Endometrium (tissue), 2 donors: ENCODE measurements around the gene TRDN.
"Not testable (repeated sequence)": the region's sequence is repeated elsewhere in the genome, so short reads cannot be mapped to it uniquely, and the experiment has no call there.

Experiments used
- FAIRE-seq: peaks from 2 replicates; lab custom pipeline; 2012; peaks lifted over from hg19 to GRCh38; lab: Jason Lieb, UNC
- donor health status: control.
- donor health status: control.

The TRDN gene

GRCh38 chr6:123629258-123629941, 7.3 kb downstream of the TRDN start:
- no peak for FAIRE-seq

- no peak for FAIRE-seq
Observed at GRCh38 chr6:123625696-123626095, 11.1 kb downstream of the TRDN start.

GRCh38 chr6:123622780-123623179, 14.0 kb downstream of the TRDN start:
- FAIRE-seq = no peak

DNA sequence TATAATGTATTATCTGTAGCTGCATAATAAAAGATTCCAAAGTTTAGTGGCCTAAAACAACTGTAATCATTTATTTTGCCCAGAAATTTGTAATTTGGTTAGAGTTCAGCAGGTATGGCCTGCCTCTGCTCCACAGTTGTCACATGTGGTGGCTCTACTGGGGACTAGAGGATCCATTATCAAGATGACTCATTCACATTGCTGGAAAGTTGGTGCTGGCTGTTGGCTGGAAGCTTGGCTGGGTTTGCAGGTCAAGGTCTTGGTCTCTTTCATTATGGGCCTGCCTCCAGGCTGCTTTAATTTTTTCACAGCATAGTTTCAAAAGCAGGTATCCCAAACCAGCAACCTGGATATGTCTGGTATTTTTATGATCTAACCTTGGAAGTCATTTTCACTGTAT, 17.6 kb downstream of the TRDN start:
- FAIRE-seq = no peak

GRCh38 chr6:123616942-123617341, 19.8 kb downstream of the TRDN start:
- FAIRE-seq = no peak

GRCh38 chr6:123616016-123616415, 20.7 kb downstream of the TRDN start:
- no peak for FAIRE-seq

DNA sequence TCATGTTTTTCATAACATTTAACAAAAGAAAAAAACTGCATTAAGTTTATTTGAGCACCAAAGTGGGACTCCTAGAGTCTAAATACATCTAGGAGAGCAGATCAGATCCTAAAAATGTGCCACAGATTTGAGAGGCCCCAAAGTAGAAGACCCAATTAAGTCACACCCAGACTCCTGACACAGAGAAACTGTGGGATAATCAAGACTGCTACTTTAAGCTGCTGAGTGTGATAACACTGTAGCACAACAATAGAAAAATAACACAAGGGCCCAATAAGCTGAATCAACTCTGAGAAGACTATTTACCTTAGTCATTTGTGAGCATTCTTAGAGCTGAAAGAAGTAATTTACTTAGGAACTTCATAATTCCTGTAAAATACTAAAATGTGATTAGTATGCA, 26.0 kb downstream of the TRDN start:
- no peak for FAIRE-seq

- FAIRE-seq = no peak
Observed at GRCh38 chr6:123604067-123604466, 32.7 kb downstream of the TRDN start.

- FAIRE-seq = no peak
Observed at GRCh38 chr6:123598011-123598410, 38.7 kb downstream of the TRDN start.

DNA sequence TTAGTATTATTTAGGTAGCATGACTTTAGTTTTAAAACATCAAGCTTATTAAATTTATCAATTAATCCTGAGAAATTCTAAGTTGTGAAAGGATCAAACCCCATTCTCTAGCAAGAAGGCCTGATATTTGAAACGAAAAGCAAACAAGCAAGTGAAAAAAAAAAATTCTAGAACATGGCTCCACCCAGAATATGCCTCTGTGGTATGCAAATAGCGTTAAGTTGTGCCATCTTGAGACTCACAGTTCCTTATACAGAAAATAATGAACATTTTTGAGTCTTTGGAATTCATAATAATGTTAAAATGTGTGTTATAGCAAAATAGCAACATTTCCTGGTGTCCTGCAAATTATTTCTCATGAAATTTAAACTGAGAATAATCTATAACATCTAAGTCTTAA, 42.0 kb downstream of the TRDN start:
- FAIRE-seq = no peak

GRCh38 chr6:123592426-123592825, 44.3 kb downstream of the TRDN start:
- no peak for FAIRE-seq

DNA sequence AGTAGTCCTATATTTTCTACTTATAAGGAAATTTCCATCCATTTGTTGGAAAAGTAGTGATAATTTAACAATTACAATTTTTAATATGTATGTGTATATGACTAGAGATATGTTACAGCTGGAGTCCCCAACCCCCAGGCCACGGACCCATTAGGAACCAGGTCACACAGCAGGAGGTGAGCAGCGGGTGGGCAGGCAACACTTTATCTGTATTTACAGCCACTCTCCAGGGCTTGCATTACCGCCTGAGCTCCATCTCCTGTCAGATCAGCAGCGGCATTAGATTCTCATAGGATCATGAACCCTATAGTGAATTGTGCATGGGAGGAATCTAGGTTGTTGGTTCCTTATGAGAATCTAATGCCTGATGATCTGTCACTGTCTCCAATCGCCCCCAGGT, 46.8 kb downstream of the TRDN start:
- FAIRE-seq = no peak

- FAIRE-seq = no peak
Observed at GRCh38 chr6:123589317-123589716, 47.4 kb downstream of the TRDN start.

GRCh38 chr6:123588546-123588895, 48.2 kb downstream of the TRDN start:
- FAIRE-seq = no peak

- FAIRE-seq = no peak
Observed at GRCh38 chr6:123587838-123588545, 48.8 kb downstream of the TRDN start.

GRCh38 chr6:123587407-123587806, 49.3 kb downstream of the TRDN start:
- FAIRE-seq = not testable (repeated sequence)

DNA sequence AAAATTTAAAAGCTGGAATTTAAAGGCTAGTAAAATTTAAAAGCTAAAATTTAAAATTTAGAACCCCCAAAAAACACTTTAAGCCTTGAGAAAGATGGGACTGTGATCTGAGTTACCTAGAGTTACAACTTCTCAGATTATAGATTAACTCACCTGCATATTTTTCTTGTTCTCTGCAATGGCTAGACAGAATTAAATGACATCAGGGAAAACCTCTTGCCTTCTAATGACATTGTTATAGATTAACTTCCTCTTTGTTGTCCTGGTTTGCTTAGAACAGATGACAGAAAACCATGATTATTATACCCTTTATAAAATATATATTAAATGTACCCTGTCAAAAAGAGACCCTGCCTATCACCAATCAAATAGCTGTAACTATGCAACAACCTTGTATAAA, 56.4 kb downstream of the TRDN start:
- no peak for FAIRE-seq

GRCh38 chr6:123575188-123575587, 61.6 kb downstream of the TRDN start:
- no peak for FAIRE-seq

DNA sequence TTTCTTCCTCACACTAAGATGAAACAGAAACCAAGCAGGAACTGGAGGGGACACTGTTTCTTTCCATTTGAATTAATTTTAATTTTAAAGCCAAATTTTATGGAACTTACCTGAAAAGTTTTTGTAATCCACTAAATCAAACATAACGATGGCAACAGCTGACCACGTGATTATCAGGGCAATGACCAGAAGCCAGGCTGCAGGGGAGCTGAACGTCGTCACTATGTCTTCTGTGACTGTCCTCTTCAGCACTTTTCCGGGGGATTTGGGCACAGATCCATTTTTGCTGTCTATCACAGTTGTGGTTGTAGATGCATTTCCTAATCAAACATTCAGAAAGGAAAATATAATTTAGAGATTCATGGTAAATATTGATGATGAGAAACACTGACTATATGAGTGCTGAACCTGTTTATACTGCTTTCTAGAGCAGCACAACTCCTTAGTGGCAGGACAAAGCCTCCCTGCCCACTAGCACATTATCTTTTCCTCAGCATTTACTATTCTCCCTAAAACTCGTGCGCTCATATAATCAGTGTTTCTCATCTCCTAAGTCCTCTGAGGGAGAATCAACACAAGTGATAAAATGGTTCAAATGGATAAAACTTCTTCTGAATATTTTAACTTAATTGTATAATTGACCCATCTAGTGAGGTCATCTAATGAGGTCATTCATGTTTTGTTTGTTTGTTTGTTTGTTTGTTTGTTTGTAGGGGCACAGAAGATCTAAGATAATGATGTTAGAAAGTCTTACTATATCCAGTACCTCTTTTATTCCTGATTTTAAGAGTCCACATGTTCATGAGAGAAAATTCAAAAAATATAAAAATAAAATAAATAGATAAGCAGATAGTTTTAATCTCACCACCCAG, 65.7 kb downstream of the TRDN start:
- FAIRE-seq = no peak

GRCh38 chr6:123569575-123569974, 67.2 kb downstream of the TRDN start:
- FAIRE-seq = no peak

GRCh38 chr6:123565529-123565928, 71.2 kb downstream of the TRDN start:
- FAIRE-seq = no peak

GRCh38 chr6:123564361-123564760, 72.4 kb downstream of the TRDN start:
- no peak for FAIRE-seq

- FAIRE-seq = no peak
Observed at GRCh38 chr6:123562677-123563076, 74.1 kb downstream of the TRDN start.
